Neural crest cell (in vitro differentiated cells): Measurements from ENCODE around the gene HDDC3. TPM values are rescaled to one million over a fixed set of nuclear protein-coding genes. Genes with fewer than 3 reads are reported as not detected.

Source experiments
- DNase-seq: peaks from one replicate; pipeline ENCODE4 v3.0.0; 2021; ENCODE audit warnings: low read depth, mixed read lengths, low spot score
- H3K27ac Mint-ChIP-seq: one replicate; pipeline ENCODE4 v1.8.0; 2021; ENCODE audit warnings: mild to moderate bottlenecking, mixed read lengths; ENCODE audit not compliant: unreplicated experiment
- H3K27me3 Mint-ChIP-seq: 2 replicates; pipeline ENCODE4 v1.8.0; 2021; ENCODE audit warnings: low read depth, mild to moderate bottlenecking, mixed read lengths
- H3K36me3 Mint-ChIP-seq: 2 replicates; pipeline ENCODE4 v1.8.0; 2021; ENCODE audit warnings: low read depth, mild to moderate bottlenecking, mixed read lengths
- H3K4me1 Mint-ChIP-seq: 2 replicates; pipeline ENCODE4 v1.8.0; 2021; ENCODE audit warnings: mixed read lengths
- H3K4me3 Mint-ChIP-seq: one replicate; pipeline ENCODE4 v1.8.0; 2021; ENCODE audit warnings: mild to moderate bottlenecking, mixed read lengths
- H3K9me3 Mint-ChIP-seq: 2 replicates; pipeline ENCODE4 v1.8.0; 2021; ENCODE audit warnings: mixed read lengths
- total RNA-seq: library from RNA; stranded (reverse); gene quantifications from 2 replicates; pipeline ENCODE4 v1.2.1, GENCODE V29; 2021
- TF ChIP-seq, protein P1 (sequence below): fragments of 200-600 bp; sonication (generic); conservative IDR thresholded peaks from 2 replicates; pipeline ENCODE4 v1.5.0; 2021; ENCODE audit warnings: antibody characterized with exemption, mild to moderate bottlenecking

The HDDC3 gene
- total RNA-seq, 1 donor from 2014 or later, result 16.7 TPM

DNA sequence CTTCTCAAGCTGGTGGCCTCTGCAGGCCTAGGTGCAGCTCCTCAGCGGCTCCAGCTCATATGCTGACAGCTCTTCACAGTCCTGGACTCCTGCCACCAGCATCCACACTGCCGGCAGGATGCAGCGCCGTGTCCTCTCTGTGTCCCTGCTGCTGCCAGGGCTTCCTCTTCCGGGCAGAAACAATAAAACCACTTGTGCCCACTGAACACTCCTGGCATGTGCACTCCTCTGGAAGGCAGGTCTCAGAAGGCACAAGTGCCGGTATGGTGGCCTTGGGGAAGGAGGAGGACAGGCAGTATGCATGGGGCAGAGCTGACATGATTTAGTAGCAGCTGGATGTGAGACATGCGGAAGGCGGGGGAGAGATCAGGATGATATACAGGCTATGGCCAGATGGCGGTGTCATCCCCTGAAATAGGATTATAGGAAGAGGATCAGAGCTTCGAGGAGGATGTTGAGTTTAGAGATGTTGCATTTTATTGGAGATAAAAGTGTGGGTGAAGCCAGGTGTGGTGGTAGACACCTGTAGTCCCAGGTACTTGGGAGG is 36.7 kb downstream of the HDDC3 start:
- DNase-seq, result peak; percentile 15
- no peak overlapping the region for H3K27ac Mint-ChIP-seq
- no peak overlapping the region for H3K4me3 Mint-ChIP-seq
- no peaks in the 10 kb centered on the region for H3K4me1 Mint-ChIP-seq
- TF ChIP-seq, protein P1, sequence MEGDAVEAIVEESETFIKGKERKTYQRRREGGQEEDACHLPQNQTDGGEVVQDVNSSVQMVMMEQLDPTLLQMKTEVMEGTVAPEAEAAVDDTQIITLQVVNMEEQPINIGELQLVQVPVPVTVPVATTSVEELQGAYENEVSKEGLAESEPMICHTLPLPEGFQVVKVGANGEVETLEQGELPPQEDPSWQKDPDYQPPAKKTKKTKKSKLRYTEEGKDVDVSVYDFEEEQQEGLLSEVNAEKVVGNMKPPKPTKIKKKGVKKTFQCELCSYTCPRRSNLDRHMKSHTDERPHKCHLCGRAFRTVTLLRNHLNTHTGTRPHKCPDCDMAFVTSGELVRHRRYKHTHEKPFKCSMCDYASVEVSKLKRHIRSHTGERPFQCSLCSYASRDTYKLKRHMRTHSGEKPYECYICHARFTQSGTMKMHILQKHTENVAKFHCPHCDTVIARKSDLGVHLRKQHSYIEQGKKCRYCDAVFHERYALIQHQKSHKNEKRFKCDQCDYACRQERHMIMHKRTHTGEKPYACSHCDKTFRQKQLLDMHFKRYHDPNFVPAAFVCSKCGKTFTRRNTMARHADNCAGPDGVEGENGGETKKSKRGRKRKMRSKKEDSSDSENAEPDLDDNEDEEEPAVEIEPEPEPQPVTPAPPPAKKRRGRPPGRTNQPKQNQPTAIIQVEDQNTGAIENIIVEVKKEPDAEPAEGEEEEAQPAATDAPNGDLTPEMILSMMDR, result peak; percentile 35
- no peaks in the 10 kb centered on the region for H3K27me3 Mint-ChIP-seq
- H3K9me3 Mint-ChIP-seq, result no peaks in the 10 kb centered on the region
- H3K36me3 Mint-ChIP-seq, result no peaks in the 10 kb centered on the region

DNA sequence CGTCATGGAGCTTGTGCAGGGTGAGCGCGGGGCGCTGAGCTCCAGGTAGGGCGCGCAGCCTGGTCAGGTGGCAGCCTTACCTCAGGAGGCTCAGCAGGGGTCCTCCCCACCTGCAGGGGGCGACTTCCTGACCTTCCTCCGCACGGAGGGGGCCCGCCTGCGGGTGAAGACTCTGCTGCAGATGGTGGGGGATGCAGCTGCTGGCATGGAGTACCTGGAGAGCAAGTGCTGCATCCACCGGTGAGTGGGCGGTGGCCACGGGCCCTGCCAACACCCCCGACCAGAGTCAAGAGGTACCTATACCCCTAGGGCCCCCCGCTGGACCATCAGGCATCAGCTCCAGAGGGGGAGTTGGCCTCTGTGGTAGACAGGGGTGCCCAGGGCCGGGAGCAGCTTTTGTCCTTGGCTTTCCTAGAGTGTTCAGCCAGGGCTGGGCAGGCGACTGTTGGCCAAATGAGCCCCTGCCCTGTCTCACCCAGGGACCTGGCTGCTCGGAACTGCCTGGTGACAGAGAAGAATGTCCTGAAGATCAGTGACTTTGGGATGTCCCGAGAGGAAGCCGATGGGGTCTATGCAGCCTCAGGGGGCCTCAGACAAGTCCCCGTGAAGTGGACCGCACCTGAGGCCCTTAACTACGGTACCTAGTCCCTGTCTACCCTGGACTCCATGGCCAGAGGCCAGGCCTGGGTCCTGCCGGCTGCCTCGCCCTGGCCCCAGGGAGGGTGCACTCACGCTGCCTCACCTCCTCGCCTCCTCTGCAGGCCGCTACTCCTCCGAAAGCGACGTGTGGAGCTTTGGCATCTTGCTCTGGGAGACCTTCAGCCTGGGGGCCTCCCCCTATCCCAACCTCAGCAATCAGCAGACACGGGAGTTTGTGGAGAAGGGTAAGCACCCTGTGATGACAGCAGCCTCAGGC is 38.9 kb downstream of the HDDC3 start:
- TF ChIP-seq, protein P1, result no peak
- DNase-seq, result no peak
- H3K4me3 Mint-ChIP-seq, result no peak overlapping the region
- H3K36me3 Mint-ChIP-seq, result no peaks in the 10 kb centered on the region
- H3K4me1 Mint-ChIP-seq, result no peaks in the 10 kb centered on the region
- H3K27ac Mint-ChIP-seq, result no peak overlapping the region
- no peaks in the 10 kb centered on the region for H3K27me3 Mint-ChIP-seq
- H3K9me3 Mint-ChIP-seq, result no peaks in the 10 kb centered on the region

DNA sequence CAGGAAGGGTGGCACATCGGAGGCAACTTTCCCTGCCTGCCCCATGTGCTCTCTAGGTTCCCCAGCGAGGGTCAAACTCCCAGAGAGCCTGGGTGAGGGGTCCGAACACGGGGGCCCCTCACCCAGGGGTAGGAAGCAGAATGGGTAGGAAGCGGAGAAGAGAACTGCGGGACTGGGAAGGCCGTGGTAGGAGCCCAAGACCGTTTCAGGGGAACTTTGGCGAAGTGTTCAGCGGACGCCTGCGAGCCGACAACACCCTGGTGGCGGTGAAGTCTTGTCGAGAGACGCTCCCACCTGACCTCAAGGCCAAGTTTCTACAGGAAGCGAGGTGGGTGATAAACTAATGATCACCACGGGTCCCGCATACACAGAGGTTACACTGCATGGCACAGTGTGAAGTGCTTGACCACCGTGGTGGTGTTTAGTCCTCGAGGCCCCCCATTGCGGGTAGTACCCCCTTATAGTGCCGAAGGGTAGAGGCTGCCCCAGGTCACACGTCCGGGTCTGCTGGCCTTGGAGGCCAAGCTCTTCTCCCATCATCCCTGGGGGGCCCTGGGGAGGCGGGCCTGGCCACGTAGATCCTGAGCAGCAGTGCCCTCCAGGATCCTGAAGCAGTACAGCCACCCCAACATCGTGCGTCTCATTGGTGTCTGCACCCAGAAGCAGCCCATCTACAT is 39.7 kb downstream of the HDDC3 start:
- no peaks in the 10 kb centered on the region for H3K36me3 Mint-ChIP-seq
- no peaks in the 10 kb centered on the region for H3K9me3 Mint-ChIP-seq
- no peaks in the 10 kb centered on the region for H3K27me3 Mint-ChIP-seq
- peak overlapping the region; percentile 27 for H3K27ac Mint-ChIP-seq
- DNase-seq, result no peak
- H3K4me3 Mint-ChIP-seq, result no peak overlapping the region
- TF ChIP-seq, protein P1, result no peak
- no peaks in the 10 kb centered on the region for H3K4me1 Mint-ChIP-seq

DNA sequence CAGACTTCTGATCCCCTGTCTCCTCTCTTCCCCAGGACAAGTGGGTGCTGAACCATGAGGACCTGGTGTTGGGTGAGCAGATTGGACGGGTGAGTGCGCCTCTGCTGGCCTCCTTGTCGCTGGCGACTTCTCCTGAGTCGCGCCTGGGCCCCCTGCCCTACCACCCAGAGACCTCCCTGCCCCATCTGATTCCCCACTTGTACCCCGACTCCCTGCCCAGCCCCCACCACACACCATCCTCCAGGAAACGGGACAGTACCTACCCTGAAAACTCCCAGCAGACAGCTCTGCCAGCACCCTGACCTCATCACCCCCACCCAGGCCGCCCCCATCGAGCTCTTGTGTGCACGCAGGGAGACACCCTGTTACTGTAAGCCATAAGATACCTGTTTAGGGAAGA is 40.3 kb downstream of the HDDC3 start:
- DNase-seq, result no peak
- H3K4me1 Mint-ChIP-seq, result no peaks in the 10 kb centered on the region
- no peak overlapping the region for H3K27ac Mint-ChIP-seq
- H3K4me3 Mint-ChIP-seq, result no peak overlapping the region
- no peaks in the 10 kb centered on the region for H3K36me3 Mint-ChIP-seq
- H3K9me3 Mint-ChIP-seq, result no peaks in the 10 kb centered on the region
- TF ChIP-seq, protein P1, result no peak
- H3K27me3 Mint-ChIP-seq, result no peaks in the 10 kb centered on the region

DNA sequence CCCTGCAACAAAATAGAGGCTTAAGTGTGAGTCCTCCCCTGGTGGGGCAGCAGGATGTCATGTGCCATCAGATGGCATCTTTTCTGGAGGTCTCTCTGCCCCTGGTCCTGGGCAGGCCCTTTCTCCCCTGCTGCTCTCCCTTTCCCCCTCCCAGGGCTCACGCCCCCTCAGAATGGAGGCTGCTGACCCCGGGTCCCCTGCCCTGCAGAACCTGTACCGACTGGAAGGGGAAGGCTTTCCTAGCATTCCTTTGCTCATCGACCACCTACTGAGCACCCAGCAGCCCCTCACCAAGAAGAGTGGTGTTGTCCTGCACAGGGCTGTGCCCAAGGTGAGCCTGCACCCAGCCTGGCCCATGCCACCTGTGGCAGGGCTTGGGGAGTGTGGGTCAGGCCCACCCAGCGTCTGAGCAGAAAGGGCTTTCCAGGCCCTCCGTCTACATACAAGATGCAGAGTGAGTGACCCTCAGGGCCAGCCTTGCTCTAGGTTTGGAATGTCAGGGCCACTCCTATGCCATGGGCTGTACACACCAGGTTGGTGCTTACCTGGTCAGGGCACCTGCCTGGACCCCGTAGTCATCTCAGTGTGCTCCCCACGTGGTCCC is 40.9 kb downstream of the HDDC3 start:
- Mint-ChIP-seq H3K4me3 (no peak overlapping the region), H3K36me3 (no peaks in the 10 kb centered on the region), H3K27me3 (no peaks in the 10 kb centered on the region), H3K27ac (no peak overlapping the region), H3K9me3 (no peaks in the 10 kb centered on the region), H3K4me1 (no peaks in the 10 kb centered on the region)
- DNase-seq, result no peak
- TF ChIP-seq, protein P1, result no peak
